GM12878 (cell line): Measurements from ENCODE around the gene FOXP4. TPM values are rescaled to one million over a fixed set of nuclear protein-coding genes. Genes with fewer than 3 reads are reported as not detected.

ENCODE experiments used
- ATAC-seq: fragments of 200-7000 bp; cut with Tn5 transposase; 3 replicates; pipeline ENCODE4 v1.9.1; 2020; ENCODE audit warnings: mild to moderate bottlenecking, moderate library complexity
- BruUV-seq: library from RNA; stranded (reverse); fragments of 400-500 nt; replicated peaks from 2 replicates; lab custom pipeline; 2021; lab: Mats Ljungman, UMichigan
- CTCF ChIA-PET: fragments of 300-600 bp; sonication (Branson Sonifier 250); formaldehyde crosslinking; extraction: SDS; loops from one replicate; lab custom pipeline; 2021; ENCODE audit warnings: inconsistent platforms; lab: Yijun Ruan, JAX
- POLR2A ChIA-PET: fragments of 350-600 bp; formaldehyde crosslinking; extraction: SDS; loops from one replicate; lab custom pipeline; 2021; ENCODE audit warnings: inconsistent platforms; lab: Charles Lee
- RAD21 ChIA-PET: fragments of 300-600 bp; sonication (Branson Sonifier 250); formaldehyde crosslinking; loops from one replicate; lab custom pipeline; 2023; ENCODE audit warnings: antibody characterized with exemption; ENCODE audit not compliant: unreplicated experiment; lab: Charles Lee
- SMC1A ChIA-PET: fragments of 300-600 bp; sonication (Branson Sonifier 250); formaldehyde crosslinking; loops from one replicate; lab custom pipeline; 2023; ENCODE audit not compliant: unreplicated experiment, uncharacterized antibody; lab: Charles Lee
- DNase-seq: peaks from one replicate; pipeline ENCODE4 v3.0.0-alpha.2; 2011; ENCODE audit warnings: low read depth, low spot score
- FAIRE-seq: peaks from 3 replicates; lab custom pipeline; 2011; peaks lifted over from hg19 to GRCh38; lab: Jason Lieb, UNC
- H2AFZ ChIP-seq: 2 replicates; pipeline ENCODE4 v1.6.0; 2011; ENCODE audit warnings: low read depth, low read length, control low read depth; ENCODE audit not compliant: control insufficient read depth
- H3K27ac ChIP-seq: 2 replicates; pipeline ENCODE4 v1.5.1; 2011; ENCODE audit warnings: control low read depth; ENCODE audit not compliant: control insufficient read depth, insufficient read depth
- H3K27me3 ChIP-seq, 2 experiments: replicated peaks in 1 of 2; 2 replicates each; pipeline versions ENCODE4 v1.6.0 to v1.6.1; 2011; ENCODE audit warnings: low read length in 1 of 2; ENCODE audit not compliant: control insufficient read depth in 2 of 2, insufficient read depth in 2 of 2
- H3K36me3 ChIP-seq, 2 experiments: 2 replicates each; pipeline ENCODE4 v1.5.1; 2011; ENCODE audit warnings: low read length in 1 of 2; ENCODE audit not compliant: control insufficient read depth in 2 of 2, insufficient read depth in 2 of 2
- H3K4me1 ChIP-seq: 2 replicates; pipeline ENCODE4 v1.6.1; 2011; ENCODE audit warnings: mild to moderate bottlenecking, low read length, moderate library complexity, mixed read lengths; ENCODE audit not compliant: control insufficient read depth, insufficient read depth
- H3K4me2 ChIP-seq: 2 replicates; pipeline ENCODE4 v1.6.0; 2011; ENCODE audit warnings: control low read depth; ENCODE audit not compliant: control insufficient read depth, insufficient read depth
- H3K4me3 ChIP-seq: fragments of 200-600 bp; sonication (generic); 2 replicates; pipeline ENCODE4 v1.5.1; 2016
- H3K79me2 ChIP-seq: 2 replicates; pipeline ENCODE4 v1.6.0; 2011; ENCODE audit warnings: low read length; ENCODE audit not compliant: control insufficient read depth, insufficient read depth
- H3K9ac ChIP-seq: 2 replicates; pipeline ENCODE4 v1.8.0; 2011; ENCODE audit warnings: low read length, control low read depth, mixed read lengths; ENCODE audit not compliant: control insufficient read depth, insufficient read depth
- H3K9me3 ChIP-seq: replicated peaks from 3 replicates; pipeline ENCODE4 v1.5.1; 2011; ENCODE audit warnings: mild to moderate bottlenecking, low read length; ENCODE audit not compliant: control insufficient read depth, insufficient read depth
- H4K20me1 ChIP-seq: 2 replicates; pipeline ENCODE4 v1.6.0; 2011; ENCODE audit not compliant: control insufficient read depth, insufficient read depth
- CEBPB ChIP-seq, 2 experiments: fragments of 150-350 bp in 1 of 2; IDR thresholded peaks; 2 replicates each; pipeline ENCODE4 v1.6.1; 2012 to 2014; ENCODE audit warnings: low read depth in 2 of 2, low read length in 2 of 2, borderline replicate concordance in 1 of 2, inconsistent platforms in 1 of 2
- CHD1 ChIP-seq: IDR thresholded peaks from 2 replicates; pipeline ENCODE4 v1.6.1; 2012; ENCODE audit warnings: low read depth, low read length, improper control_type of control experiment
- CHD2 ChIP-seq: IDR thresholded peaks from 2 replicates; pipeline ENCODE4 v1.6.1; 2011; ENCODE audit warnings: low read depth, low read length, improper control_type of control experiment, borderline replicate concordance
- EZH2 ChIP-seq: IDR thresholded peaks from 2 replicates; pipeline ENCODE4 v1.6.1; 2012; ENCODE audit warnings: low read depth, mild to moderate bottlenecking, control low read depth, inconsistent platforms, low read length, borderline replicate concordance; ENCODE audit not compliant: control insufficient read depth
- HDAC2 ChIP-seq: fragments of 200-600 bp; sonication (generic); IDR thresholded peaks from 2 replicates; pipeline ENCODE4 v1.6.1; 2017
- JUND ChIP-seq: IDR thresholded peaks from 2 replicates; pipeline ENCODE4 v1.6.1; 2012; ENCODE audit warnings: low read depth, mild to moderate bottlenecking, low read length, improper control_type of control experiment, moderate library complexity
- NBN ChIP-seq: fragments of 450-650 bp; IDR thresholded peaks from 2 replicates; pipeline ENCODE4 v1.6.1; 2016
- POLR2A ChIP-seq: IDR thresholded peaks from 2 replicates; pipeline ENCODE4 v1.6.1; 2011; ENCODE audit warnings: low read depth, mild to moderate bottlenecking, low read length
- RAD51 ChIP-seq: fragments of 450-650 bp; IDR thresholded peaks from 2 replicates; pipeline ENCODE4 v1.6.1; 2016; ENCODE audit warnings: moderate library complexity, mild to moderate bottlenecking, inconsistent platforms
- RBBP5 ChIP-seq: fragments of 200-600 bp; sonication (generic); conservative IDR thresholded peaks from 2 replicates; pipeline ENCODE4 v1.6.1; 2016
- RUNX3 ChIP-seq: IDR thresholded peaks from 2 replicates; pipeline ENCODE4 v1.6.1; 2012; ENCODE audit warnings: low read length, inconsistent platforms
- SIN3A ChIP-seq: IDR thresholded peaks from 2 replicates; pipeline ENCODE4 v1.6.1; 2012; ENCODE audit warnings: low read depth, low read length, improper control_type of control experiment
- SUZ12 ChIP-seq: fragments of 200-600 bp; sonication (generic); IDR thresholded peaks from one replicate; pipeline ENCODE4 v1.6.1; 2018; ENCODE audit warnings: antibody characterized with exemption, mild to moderate bottlenecking; ENCODE audit not compliant: unreplicated experiment
- WGBS: methylation state at CpG from one replicate; pipeline ENCODE4 v1.1.6; 2016; ENCODE audit warnings: low lambda C conversion rate; ENCODE audit not compliant: insufficient replicate concordance, insufficient coverage; ENCODE audit errors: missing lambda C conversion rate; 5-methylcytosine and 5-hydroxymethylcytosine counted together
- in situ Hi-C: fragments of 300-500 bp; cut with MboI; formaldehyde crosslinking; loops from 9 replicates; pipeline ENCODE4 v1.14.3; 2018; ENCODE audit warnings: mixed read lengths
- intact Hi-C: fragments of 100-400 bp; cut with micrococcal nuclease; formaldehyde crosslinking; loops from one replicate; pipeline ENCODE4 v1.14.2; 2022; ENCODE audit not compliant: unreplicated experiment
- polyA plus RNA-seq, 11 experiments: library from polyadenylated mRNA; depleted of rRNA in 4 of 11; unstranded in 6 of 11; stranded (reverse) in 5 of 11; fragments of >200 nt; fragmentation: Nextera tagmentation in 4 of 11; fragmentation: Illumina TruSeq in 1 of 11; extraction: Ambion mirVana in 4 of 11; extraction: Trizol in 1 of 11; gene quantifications; 1 replicate in 1 of 11; 2 replicates in 10 of 11; pipeline versions ENCODE4 v1.2.1 to v1.2.3, GENCODE V29; 2011 to 2016; ENCODE audit warnings: inconsistent platforms in 2 of 11, missing spikeins in 2 of 11, low read depth in 1 of 11
- total RNA-seq, 4 experiments: library from RNA; depleted of rRNA in 3 of 4; stranded (reverse); fragments of >200 nt in 3 of 4; fragmentation: Illumina TruSeq in 1 of 4; extraction: Trizol in 1 of 4; gene quantifications; 2 replicates each; pipeline versions ENCODE4 v1.2.1 to v1.2.3, GENCODE V29; 2013 to 2021
- TF ChIP-seq, protein P1 (sequence below): IDR thresholded peaks from 2 replicates; pipeline ENCODE4 v1.6.1; 2011; ENCODE audit warnings: mild to moderate bottlenecking, low read depth, low read length, moderate library complexity; ENCODE audit not compliant: insufficient replicate concordance

Gene FOXP4
- total and polyA plus RNA-seq, 10 of the 15 experiments (the other 5 are each of a cell fraction or from before 2014, with no cell fraction given): 0.31 to 46.1 (median 2.3) TPM

- no peak for ATAC-seq
- in situ Hi-C loops: no loop called here
Measured at GRCh38 chr6:41589223-41589622, 43.0 kb downstream of the FOXP4 start.

More at GRCh38 chr6:41589223-41589622, 43.0 kb downstream of the FOXP4 start:
- ChIA-PET CTCF (interaction anchor here (0.6 to 8.1 kb wide), 5 partner anchors 10 to 221 kb away, joined by 3 to 117 read pairs (median 3); no protein-coding TSS in a partner anchor), POLR2A (interaction anchor here (0.6 kb wide), 1 partner anchor 122 kb away, joined by 7 read pairs; no protein-coding TSS in a partner anchor), RAD21 (interaction anchor here (1.0 to 1.4 kb wide), 6 partner anchors 58 to 253 kb away, joined by 3 to 4 read pairs (median 3); no protein-coding TSS in a partner anchor), SMC1A (interaction anchor here (0.8 to 4.7 kb wide), 5 partner anchors 35 to 163 kb away, joined by 3 to 34 read pairs (median 4); no protein-coding TSS in a partner anchor)
- 90% methylated on average over 4 of the region's 4 CpGs for WGBS
- Histone ChIP-seq H3K79me2 (no peaks in the 10 kb centered on the region), H3K36me3 (peaks cover 0 to 21% of the 10 kb centered on the region in 2 experiments; a peak in 3 of 4 replicates), H3K9me3 (no peaks in the 10 kb centered on the region), H2AFZ (no peak overlapping the region), H4K20me1 (no peaks in the 10 kb centered on the region), H3K4me1 (no peaks in the 10 kb centered on the region), H3K4me2 (no peak overlapping the region), H3K27me3 (no peaks in the 10 kb centered on the region), H3K4me3 (no peak overlapping the region), H3K27ac (no peak overlapping the region), H3K9ac (no peak overlapping the region)
- no peak for FAIRE-seq
- BruUV-seq: no TSS peak
- TF ChIP-seq RUNX3 (no peak), RBBP5 (no peak), POLR2A (no peak), RAD51 (no peak), CHD1 (no peak), SIN3A (no peak), EZH2 (no peak), CHD2 (no peak), JUND (no peak), HDAC2 (no peak), CEBPB (IDR thresholded peaks at IDR 0.05; ENCODE audit: borderline replicate concordance in 1 of 2, low read depth in 2 of 2, low read length in 2 of 2) (no peak), SUZ12 (no peak), NBN (no peak)
- TF ChIP-seq, protein P1, sequence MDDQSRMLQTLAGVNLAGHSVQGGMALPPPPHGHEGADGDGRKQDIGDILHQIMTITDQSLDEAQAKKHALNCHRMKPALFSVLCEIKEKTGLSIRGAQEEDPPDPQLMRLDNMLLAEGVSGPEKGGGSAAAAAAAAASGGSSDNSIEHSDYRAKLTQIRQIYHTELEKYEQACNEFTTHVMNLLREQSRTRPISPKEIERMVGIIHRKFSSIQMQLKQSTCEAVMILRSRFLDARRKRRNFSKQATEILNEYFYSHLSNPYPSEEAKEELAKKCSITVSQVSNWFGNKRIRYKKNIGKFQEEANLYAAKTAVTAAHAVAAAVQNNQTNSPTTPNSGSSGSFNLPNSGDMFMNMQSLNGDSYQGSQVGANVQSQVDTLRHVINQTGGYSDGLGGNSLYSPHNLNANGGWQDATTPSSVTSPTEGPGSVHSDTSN: no peak
- intact Hi-C loops: no loop called here
- DNase-seq: no peak
